Right lobe of liver (tissue), 6 donors: ENCODE measurements around the gene NES. TPM values are rescaled to one million over a fixed set of nuclear protein-coding genes. Genes with fewer than 3 reads are reported as not detected.

Experiments used
- ATAC-seq, 4 donors: fragments of 200-7000 bp; cut with Tn5 transposase; one replicate each; pipeline ENCODE4 v1.9.1; 2020; ENCODE audit warnings: mild to moderate bottlenecking in 4 of 4, moderate library complexity in 4 of 4
- DNase-seq, 3 donors: peaks; one replicate each; pipeline ENCODE4 v3.0.0-alpha.2; 2020
- H3K27ac ChIP-seq, 3 donors: fragments of 200-600 bp; one replicate each; pipeline ENCODE4 v1.8.0; 2022
- H3K27me3 ChIP-seq, 2 donors: fragments of 200-600 bp; one replicate each; pipeline ENCODE4 v1.8.0; 2022
- H3K36me3 ChIP-seq, 4 donors: fragments of 200-600 bp; sonication (generic) in 1 of 4; one replicate each; pipeline versions ENCODE4 v1.5.1 to v1.8.0; 2017 to 2022; ENCODE audit warnings: control low read depth in 1 of 4
- H3K4me1 ChIP-seq, 4 donors: fragments of 200-600 bp; sonication (generic) in 1 of 4; one replicate each; pipeline versions ENCODE4 v1.5.1 to v1.8.0; 2017 to 2022; ENCODE audit warnings: control low read depth in 1 of 4
- H3K4me3 ChIP-seq, 3 donors: fragments of 200-600 bp; one replicate each; pipeline ENCODE4 v1.8.0; 2022
- H3K9me3 ChIP-seq, 4 donors: fragments of 200-600 bp; sonication (generic) in 1 of 4; one replicate each; pipeline versions ENCODE4 v1.5.1 to v1.8.0; 2017 to 2022; ENCODE audit warnings: control low read depth in 1 of 4
- POLR2A ChIP-seq: fragments of 450-650 bp; IDR thresholded peaks from one replicate; pipeline ENCODE4 v1.6.1; 2017; ENCODE audit warnings: antibody characterized with exemption, mild to moderate bottlenecking
- WGBS: methylation state at CpG from one replicate; pipeline ENCODE4 v1.1.6; 2018; ENCODE audit warnings: low coverage, low lambda C conversion rate; ENCODE audit not compliant: insufficient coverage; ENCODE audit errors: missing lambda C conversion rate; 5-methylcytosine and 5-hydroxymethylcytosine counted together
- intact Hi-C, 2 donors: fragments of 100-400 bp; cut with DNase I; formaldehyde crosslinking; loops; one replicate each; pipeline versions ENCODE4 v1.11.2 to v1.14.1; 2022
- total RNA-seq, 6 experiments: library from RNA; depleted of rRNA in 2 of 6; stranded (reverse); fragments of >200 nt in 2 of 6; fragmentation: NEBNext Ultra II Directional in 3 of 6; extraction: Animal tissue kit (Norgen Biotek cat#: 25700) in 3 of 6; gene quantifications; one replicate each; pipeline versions ENCODE4 v1.1.0 to v1.2.4, GENCODE V29; 2016 to 2023
- TF ChIP-seq, protein P1 (sequence below), 4 donors: fragments of 200-600 bp in 3 of 4; fragments of 450-650 bp in 1 of 4; IDR thresholded peaks; one replicate each; pipeline versions ENCODE4 v1.5.1 to v1.8.0; 2016 to 2022; ENCODE audit warnings: antibody characterized with exemption in 4 of 4, mild to moderate bottlenecking in 2 of 4
- donor health status: DM: no; HTN: yes; CAD: no.
- donor health status: DM: no; HTN: no; CAD: no.
- donor health status: DM: no; HTN: no; CAD: no.
- donor health status: DM: no; HTN: yes; CAD: no.
- donor health status: DM: no; HTN: yes; CAD: no.

Gene NES
- total RNA-seq, 6 experiments from 2014 or later, result 1.1 to 7.5 (median 2.6) TPM

DNA sequence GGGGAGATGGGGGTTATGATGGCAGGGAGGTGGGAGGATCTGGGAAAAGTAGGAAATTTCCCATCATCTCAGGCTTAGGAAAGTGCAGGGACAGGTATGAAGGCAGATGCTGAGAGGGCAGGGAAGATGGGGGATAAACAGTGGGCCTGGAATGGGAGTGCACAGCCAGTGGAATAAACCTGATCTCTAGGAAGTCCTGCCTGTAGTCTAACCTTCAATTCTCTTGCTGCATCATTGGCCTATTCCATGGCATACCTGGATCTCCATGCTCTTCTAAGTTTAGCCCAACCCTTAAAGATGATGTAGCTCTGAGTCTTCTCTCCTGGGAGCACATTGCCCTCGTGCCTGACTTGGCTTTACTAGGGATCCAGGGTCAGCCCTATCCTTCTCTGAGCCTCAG is 32.6 kb downstream of the NES start:
- Histone ChIP-seq H3K36me3 (no peaks in the 10 kb centered on the region), H3K27me3 (no peaks in the 10 kb centered on the region), H3K4me3 (no peak overlapping the region), H3K4me1 (peaks cover 0 to 5% (median 0%) of the 10 kb centered on the region in 4 donors), H3K27ac (no peak overlapping the region), H3K9me3 (no peaks in the 10 kb centered on the region)
- DNase-seq (no peak), ATAC-seq (no peak)
- intact Hi-C loops, result no loop called here
- TF ChIP-seq, protein P1, sequence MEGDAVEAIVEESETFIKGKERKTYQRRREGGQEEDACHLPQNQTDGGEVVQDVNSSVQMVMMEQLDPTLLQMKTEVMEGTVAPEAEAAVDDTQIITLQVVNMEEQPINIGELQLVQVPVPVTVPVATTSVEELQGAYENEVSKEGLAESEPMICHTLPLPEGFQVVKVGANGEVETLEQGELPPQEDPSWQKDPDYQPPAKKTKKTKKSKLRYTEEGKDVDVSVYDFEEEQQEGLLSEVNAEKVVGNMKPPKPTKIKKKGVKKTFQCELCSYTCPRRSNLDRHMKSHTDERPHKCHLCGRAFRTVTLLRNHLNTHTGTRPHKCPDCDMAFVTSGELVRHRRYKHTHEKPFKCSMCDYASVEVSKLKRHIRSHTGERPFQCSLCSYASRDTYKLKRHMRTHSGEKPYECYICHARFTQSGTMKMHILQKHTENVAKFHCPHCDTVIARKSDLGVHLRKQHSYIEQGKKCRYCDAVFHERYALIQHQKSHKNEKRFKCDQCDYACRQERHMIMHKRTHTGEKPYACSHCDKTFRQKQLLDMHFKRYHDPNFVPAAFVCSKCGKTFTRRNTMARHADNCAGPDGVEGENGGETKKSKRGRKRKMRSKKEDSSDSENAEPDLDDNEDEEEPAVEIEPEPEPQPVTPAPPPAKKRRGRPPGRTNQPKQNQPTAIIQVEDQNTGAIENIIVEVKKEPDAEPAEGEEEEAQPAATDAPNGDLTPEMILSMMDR (IDR thresholded peaks at IDR 0.05), result no peak
- TF ChIP-seq POLR2A, result no peak
- 33% methylated on average over 1 of the region's 1 CpG for whole genome bisulfite sequencing

DNA sequence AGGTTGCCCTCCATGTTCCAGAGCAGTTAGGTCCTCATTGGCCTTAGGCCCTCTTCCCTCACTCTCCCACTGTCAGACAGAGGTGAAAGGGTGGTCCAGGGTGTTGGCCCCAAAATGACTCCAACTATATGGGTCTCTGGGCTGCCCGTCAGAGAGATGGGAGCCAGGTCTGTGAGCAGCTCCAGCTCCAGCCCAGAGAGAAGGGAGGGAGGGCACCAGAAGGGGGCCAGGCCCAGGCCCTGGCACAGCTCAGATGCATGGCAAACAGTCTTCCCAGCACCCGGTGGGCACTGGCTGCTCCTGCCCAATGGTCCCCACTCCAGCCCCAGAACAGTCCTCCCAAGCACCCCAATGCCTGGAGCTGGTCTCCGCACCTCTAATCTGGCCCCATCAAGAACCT is 33.1 kb downstream of the NES start:
- H3K27ac ChIP-seq, result no peak overlapping the region
- no peaks in the 10 kb centered on the region for H3K27me3 ChIP-seq
- DNase-seq, result no peak
- WGBS, result no CpG with 5 or more reads among the region's 3 CpGs
- no peaks in the 10 kb centered on the region for H3K9me3 ChIP-seq
- intact Hi-C loops, result no loop called here
- no peaks in the 10 kb centered on the region for H3K36me3 ChIP-seq
- H3K4me1 ChIP-seq, result peaks cover 0 to 5% (median 0%) of the 10 kb centered on the region in 4 donors
- H3K4me3 ChIP-seq, result no peak overlapping the region
- no peak for TF ChIP-seq POLR2A
- TF ChIP-seq, protein P1 (IDR thresholded peaks at IDR 0.05), result no peak
- ATAC-seq, result no peak

DNA sequence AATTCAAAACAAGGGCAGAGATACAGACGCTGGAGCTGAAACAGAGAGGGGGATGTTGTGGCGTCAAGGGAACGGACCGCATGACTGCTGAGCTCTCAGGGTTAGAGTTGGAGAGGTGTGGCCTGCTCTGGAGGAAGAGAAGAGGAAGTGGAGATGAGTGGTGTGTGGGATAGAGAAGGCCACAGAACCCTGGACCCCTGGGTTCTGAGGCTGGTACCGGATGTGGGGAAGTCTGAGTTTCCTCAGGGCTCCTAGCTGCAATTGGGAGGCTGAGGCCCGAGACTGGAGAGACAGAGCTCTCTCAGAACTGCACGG is 33.5 kb downstream of the NES start:
- no peaks in the 10 kb centered on the region for H3K9me3 ChIP-seq
- no peak overlapping the region for H3K27ac ChIP-seq
- intact Hi-C loops, result no loop called here
- ATAC-seq (no peak), DNase-seq (no peak)
- no peak for TF ChIP-seq POLR2A
- TF ChIP-seq, protein P1 (IDR thresholded peaks at IDR 0.05), result no peak
- no peaks in the 10 kb centered on the region for H3K36me3 ChIP-seq
- peaks cover 0 to 5% (median 0%) of the 10 kb centered on the region in 4 donors for H3K4me1 ChIP-seq
- H3K4me3 ChIP-seq, result no peak overlapping the region
- WGBS, result 38% methylated on average over 4 of the region's 7 CpGs
- H3K27me3 ChIP-seq, result no peaks in the 10 kb centered on the region

DNA sequence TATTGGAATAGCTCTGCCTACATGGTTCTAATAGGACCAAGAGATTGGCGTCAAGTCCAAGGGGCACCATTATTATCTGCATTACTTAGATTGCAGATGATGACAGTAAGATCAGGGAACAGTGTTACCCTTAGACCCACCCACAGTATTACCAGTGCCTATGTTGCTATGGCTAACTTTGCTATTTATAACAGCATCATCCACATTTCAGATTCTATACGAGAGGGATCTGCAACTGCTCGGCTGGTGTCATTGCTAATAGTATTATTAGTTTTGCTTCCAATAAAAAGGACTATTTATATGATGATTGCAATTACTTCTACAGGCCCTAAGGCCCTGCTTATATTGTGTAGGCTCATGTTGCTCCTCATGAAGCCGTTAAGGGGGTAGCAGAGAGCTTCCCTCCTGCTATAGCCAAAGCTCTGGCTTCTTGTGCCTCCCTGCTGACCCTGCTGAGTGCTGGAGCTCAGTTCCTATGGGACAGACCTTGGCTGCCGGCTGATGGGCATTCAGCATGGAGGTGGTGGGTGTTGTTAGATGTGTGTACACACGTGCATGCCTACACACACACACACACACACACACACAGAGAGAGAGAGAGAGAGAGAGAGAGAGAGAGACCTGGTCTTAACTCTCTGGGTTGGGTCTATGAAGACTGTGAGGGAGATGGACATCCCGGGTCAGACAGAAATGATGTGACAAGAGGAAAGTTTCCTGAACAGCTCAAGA is 34.0 kb downstream of the NES start:
- no peaks in the 10 kb centered on the region for H3K27me3 ChIP-seq
- no peaks in the 10 kb centered on the region for H3K36me3 ChIP-seq
- ATAC-seq (no peak), DNase-seq (no peak)
- peaks cover 0 to 5% (median 0%) of the 10 kb centered on the region in 4 donors for H3K4me1 ChIP-seq
- H3K4me3 ChIP-seq, result no peak overlapping the region
- H3K9me3 ChIP-seq, result no peaks in the 10 kb centered on the region
- intact Hi-C loops, result no loop called here
- TF ChIP-seq, protein P1 (IDR thresholded peaks at IDR 0.05), result no peak
- no peak for TF ChIP-seq POLR2A
- no peak overlapping the region for H3K27ac ChIP-seq
- 48% methylated on average over 6 of the region's 7 CpGs for WGBS
